NCI-H69 (cell line): ENCODE results near the gene VSTM4.
A peak's percentile ranks its signal among the peaks of the same experiment; 100 is the strongest.

Source experiments
- DNase-seq: peaks from one replicate; lab custom pipeline; 2025; lab: John Stamatoyannopoulos, UW

Gene VSTM4

DNA sequence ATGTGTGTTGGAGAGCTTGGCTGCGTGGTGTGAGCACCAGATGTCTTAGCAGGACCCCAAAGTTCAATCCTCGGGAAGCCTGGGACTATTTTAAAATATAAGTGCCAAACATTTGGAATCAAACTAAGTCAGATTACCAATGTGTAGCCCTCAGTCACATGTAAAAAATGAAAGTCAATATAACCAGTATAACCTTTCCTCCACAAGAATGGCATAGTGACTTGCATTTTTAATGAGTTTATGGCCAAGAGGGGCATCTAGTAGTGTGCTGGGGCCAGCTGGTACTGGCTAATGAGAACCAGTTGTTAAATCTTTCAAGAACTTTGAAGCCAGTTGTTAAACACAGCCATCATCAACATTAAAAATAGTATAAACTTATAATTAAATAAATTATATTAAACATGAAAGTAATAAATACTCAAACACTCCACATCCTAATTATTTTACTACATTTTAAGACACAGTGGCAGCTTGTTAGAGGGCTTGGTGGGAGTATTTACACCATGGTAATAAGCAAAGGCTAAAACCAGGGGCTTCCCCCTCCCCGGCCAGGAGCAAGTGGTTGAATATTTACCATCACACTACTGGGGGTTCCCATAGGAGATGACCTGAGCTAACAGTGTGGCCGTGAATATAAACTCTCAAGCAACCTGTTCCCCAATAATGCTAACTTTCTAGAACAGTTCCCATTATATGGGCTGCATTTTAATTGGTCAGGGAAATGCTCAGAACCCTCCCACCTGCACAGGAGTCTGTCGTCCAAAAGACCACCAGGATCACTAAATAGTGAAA lies 26.4 kb upstream of the VSTM4 start:
- no peak for DNase-seq

GRCh38 chr10:49140304-49141177 lies 25.2 kb upstream of the VSTM4 start:
- no peak for DNase-seq

DNA sequence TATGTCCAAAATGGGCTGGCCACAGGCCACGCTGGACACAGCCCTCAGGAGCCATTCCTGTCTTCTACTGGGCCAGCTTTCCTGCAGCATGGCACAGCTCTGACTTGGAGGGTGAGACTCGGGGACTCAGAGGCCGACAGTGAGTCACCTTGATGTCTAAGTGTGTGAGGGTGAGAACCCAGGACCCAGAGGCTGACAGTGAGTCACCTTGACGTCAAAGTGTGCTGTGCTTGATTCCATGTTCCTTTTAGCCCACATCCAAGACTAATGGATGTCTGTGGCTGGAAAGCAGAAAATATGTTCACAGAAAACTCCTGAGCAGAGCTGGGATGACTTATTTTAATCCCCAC lies 24.5 kb upstream of the VSTM4 start:
- DNase-seq, result no peak

- peak; percentile 7 for DNase-seq
Observed at GRCh38 chr10:49139028-49139845, 23.9 kb upstream of the VSTM4 start.

GRCh38 chr10:49138361-49138891 lies 23.1 kb upstream of the VSTM4 start:
- no peak for DNase-seq

- no peak for DNase-seq
Observed at GRCh38 chr10:49136525-49136924, 21.2 kb upstream of the VSTM4 start.

DNA sequence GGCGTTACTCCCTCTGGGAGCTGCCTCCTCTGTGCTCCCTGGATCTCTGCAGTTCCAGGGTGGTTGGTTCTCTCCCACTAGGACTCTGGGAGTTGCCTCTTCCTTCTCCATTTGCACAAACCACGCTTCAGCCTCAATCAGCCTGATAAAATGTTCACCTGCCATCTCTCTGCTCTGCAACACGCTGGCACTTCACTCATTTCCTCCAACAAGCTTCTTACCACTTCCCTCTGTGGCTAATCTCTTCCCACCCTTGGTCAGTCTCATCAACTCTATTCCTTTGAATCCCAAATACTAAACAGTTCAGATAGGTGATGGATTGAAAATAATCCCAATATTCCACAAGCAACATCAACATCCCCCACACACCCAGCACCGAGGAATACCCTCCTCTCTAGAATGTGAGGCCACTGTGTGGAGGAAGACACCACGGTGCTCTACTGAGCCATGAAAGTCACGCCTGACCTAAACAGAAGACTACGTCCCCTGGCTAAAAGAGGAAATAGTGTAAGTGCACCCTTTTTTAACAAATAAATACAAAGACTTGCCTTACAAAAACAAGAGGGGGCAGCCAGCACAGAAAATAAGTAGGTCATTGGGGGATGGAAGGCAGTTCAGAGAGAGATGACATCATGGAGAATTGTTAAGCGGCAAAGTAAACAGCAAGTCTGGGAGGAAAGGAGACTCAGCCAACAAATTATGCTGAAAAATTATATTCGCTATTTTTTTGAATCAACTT lies 20.4 kb upstream of the VSTM4 start:
- DNase-seq, result no peak

- no peak for DNase-seq
Observed at GRCh38 chr10:49134327-49134726, 19.0 kb upstream of the VSTM4 start.

DNA sequence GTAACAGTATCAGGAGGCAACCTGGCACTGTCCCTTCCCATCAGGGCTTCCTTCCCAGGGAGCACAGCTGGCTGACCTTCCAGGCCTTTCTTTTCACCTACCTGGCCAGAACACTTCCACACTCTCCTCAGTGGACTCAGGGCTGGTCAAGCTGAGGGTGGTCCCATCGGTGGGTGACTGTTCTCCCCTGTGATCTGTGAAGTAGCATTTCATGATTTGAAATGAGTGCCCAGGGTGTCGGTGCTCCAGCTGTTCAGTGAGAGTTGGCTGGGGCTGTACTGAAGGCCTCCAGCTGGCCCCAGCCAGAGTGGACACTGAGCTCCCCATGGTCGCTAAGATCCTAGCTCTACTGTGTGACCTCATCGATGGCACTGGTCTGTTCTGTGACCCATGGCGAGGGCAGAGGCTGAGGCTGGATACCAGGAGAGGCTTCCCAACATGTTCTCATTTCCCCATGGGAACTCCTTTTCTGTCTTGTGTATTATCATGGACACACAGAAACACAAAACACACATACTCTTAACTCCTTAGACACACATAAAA lies 18.5 kb upstream of the VSTM4 start, which contains the start of gene FAM170B:
FAM170B (minus strand) TSS at position 316 of the 543 bp plus-strand sequence; CDS start at position 213, 103 bp downstream.
- no peak for DNase-seq

DNA sequence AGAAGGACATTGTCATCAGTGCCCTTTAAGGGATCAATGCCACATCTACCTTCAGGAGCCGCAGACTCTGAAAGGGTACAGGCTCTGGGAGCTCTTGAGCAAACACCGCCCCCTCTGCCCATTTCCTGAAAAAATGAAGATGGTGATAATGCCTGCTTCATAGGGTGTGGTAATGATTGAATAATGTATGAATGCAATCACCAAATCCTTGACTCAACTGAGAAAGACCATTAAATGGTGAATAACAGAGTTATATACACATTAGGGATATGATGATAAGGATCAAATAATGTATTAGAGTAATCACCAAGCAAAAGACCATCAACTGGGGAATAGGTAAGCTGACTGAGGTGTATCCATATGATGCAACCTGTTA lies 17.0 kb upstream of the VSTM4 start:
- DNase-seq, result no peak

DNA sequence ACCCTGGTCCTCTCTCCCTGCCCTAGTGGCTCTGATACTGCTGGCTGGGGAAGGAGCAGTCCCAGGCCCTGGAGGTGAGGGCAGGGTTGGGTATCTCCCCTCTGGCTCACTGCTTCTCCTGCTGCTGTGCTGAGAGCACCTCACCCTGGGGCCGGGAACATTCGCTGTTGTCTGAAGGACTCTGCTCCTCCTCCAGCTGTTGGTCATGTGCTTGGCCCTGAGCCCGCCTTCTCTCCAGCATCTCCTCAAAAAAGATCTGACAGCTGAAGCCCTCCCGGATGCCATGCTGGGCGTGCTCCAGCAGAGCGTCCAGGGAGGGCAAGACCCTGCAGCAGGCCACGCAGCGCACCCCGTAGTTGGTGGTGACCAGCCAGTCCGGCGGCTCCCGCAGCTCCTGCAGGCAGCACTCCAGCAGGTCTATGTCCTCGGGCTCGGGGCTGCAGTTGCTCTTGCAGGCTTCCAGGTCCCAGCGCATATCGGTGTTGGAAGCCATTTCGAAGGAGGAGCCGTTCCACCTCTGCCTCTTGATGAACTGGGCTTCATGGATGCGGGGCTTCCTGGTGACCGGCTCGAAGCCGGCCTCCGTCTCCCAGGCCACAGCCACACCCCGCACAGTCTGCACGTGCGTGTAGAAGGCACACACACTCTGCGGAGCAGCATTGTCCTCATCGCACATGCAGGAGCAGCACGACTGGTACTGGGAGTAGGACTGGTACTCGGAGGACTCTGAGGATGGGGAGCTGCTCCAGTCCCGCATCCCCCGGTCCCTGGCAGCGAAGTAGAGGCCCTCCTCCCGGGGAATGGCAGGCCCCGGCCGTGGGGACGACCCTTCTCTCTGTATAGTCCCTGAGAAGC lies 16.4 kb upstream of the VSTM4 start:
- DNase-seq, result no peak

GRCh38 chr10:49129376-49129775 lies 14.1 kb upstream of the VSTM4 start:
- no peak for DNase-seq

- DNase-seq, result no peak
Observed at GRCh38 chr10:49128854-49129253, 13.5 kb upstream of the VSTM4 start.

- DNase-seq, result peak; percentile 65
Observed at GRCh38 chr10:49123981-49124950, 8.9 kb upstream of the VSTM4 start.

DNA sequence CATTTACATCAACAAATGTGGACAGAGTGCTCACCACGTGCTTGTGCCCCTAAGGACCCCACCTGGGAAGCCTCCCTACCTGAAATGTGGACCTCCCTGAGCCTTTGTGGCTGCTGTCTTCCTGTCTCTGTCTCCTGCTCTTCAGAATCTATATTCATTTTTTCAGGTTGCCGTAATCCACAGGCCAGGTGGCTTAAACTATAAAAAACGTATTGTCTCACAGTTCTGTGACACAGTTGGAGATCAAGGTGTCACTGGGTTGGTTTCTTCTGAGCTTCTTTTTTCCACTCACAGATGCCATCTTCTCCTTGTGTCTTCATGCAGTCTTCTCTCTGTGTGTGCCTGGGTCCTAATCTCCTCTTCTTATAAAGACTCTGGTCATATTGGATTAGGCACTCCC lies 5.6 kb upstream of the VSTM4 start:
- DNase-seq, result no peak

DNA sequence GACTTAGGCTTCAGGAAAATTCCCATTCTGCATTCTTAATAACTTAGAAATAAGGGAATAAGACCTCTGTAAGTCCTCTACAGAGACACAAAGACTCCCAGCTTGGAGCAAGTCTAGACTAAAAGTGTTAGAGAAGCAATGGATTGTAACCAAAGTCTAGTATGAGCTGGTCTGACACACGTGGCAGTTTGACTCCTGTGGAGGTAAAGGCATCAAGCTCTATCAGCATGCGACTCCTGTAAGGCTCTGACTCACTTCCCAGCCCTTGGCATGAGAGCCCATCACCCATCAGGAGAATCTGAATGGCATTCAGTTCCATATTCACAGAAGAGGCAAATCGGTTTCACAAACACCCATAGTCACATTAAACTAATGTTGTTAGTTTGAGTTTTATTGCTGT lies 4.4 kb upstream of the VSTM4 start:
- DNase-seq, result no peak

- no peak for DNase-seq
Observed at GRCh38 chr10:49118430-49119074, 3.2 kb upstream of the VSTM4 start.

DNA sequence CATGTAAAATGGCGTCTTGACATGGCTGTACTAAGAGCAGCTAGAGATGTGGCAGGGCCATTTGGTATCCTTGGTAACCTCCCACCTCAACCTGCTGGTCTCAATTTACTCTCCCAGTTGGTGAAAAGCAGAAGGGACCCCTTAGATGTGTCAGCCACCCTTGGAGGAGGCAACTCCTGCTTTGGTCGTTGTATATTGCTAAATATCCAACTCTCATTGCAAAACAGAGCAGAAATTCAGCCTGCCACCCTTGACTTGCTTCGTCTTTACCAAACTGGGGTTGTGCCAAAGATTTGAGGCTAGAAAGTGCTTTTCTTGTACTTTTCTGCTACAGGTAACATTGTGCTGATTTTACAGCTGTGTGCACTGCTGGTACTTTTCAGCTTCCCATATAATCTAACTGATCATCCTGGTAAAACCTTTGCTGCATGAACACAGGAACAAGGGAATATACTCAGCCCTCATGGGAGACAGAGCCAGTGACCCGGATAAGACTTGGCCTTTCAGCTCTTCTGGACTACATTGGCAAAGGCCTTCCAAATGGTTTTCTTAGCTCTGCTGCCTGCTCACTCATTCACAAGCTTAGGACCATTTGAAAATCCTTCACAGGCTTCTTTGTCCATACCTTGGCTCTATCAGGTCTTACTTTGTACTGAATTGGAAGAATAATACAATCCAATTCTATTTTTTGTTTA lies 2.2 kb upstream of the VSTM4 start:
- no peak for DNase-seq
